Measurements from ENCODE around the gene MKRN1. TPM values are rescaled to one million over a fixed set of nuclear protein-coding genes. Genes with fewer than 3 reads are reported as not detected.

MKRN1 gene
- total RNA-seq (ENCODE audit: unreplicated experiment), result 138 TPM
- long read RNA-seq, transcript MKRN1-202 (5 exons, 1,601 nt), result minor isoform, 12 of 55 reads
- long read RNA-seq, transcript MKRN1-201 (8 exons, 3,151 nt), result major isoform, 33 of 55 reads
- long read RNA-seq, partial matches to known transcripts, result 4 of 55 reads
- long read RNA-seq, other reads (novel, unspliced or antisense), result 6 of 55 reads

GRCh38 chr7:140479062-140479738 is at the start of gene MKRN1:
Gene MKRN1, minus strand, starts transcription at chr7:140479505. Its CDS starts 161 bp downstream, at chr7:140479344.
- peak; percentile 93 for DNase-seq
- no peaks in the 10 kb centered on the region for H3K36me3 Mint-ChIP-seq (ENCODE audit: unreplicated experiment)
- peak within 1 kb of the TSS; percentile 95 for H3K27ac Mint-ChIP-seq (ENCODE audit: unreplicated experiment)
- H3K4me3 Mint-ChIP-seq (ENCODE audit: unreplicated experiment), result peak within 1 kb of the TSS; percentile 95
- no peak for TF ChIP-seq CTCF (IDR thresholded peaks at IDR 0.05; ENCODE audit: partially characterized antibody, unreplicated experiment)
- H3K4me1 Mint-ChIP-seq (ENCODE audit: low read depth, unreplicated experiment), result peaks cover 6% of the 10 kb centered on the region
- peaks cover 11% of the 10 kb centered on the region for H3K9me3 Mint-ChIP-seq (ENCODE audit: unreplicated experiment)
- peaks cover 12% of the 10 kb centered on the region for H3K27me3 Mint-ChIP-seq (ENCODE audit: unreplicated experiment)

GRCh38 chr7:140526787-140527664 is 47.7 kb upstream of the MKRN1 start:
- peaks cover 4% of the 10 kb centered on the region for H3K27me3 Mint-ChIP-seq (ENCODE audit: unreplicated experiment)
- H3K27ac Mint-ChIP-seq (ENCODE audit: unreplicated experiment), result peak overlapping the region; percentile 14
- H3K4me3 Mint-ChIP-seq (ENCODE audit: unreplicated experiment), result no peak overlapping the region
- DNase-seq, result no peak
- no peaks in the 10 kb centered on the region for H3K9me3 Mint-ChIP-seq (ENCODE audit: unreplicated experiment)
- TF ChIP-seq CTCF (IDR thresholded peaks at IDR 0.05; ENCODE audit: partially characterized antibody, unreplicated experiment), result no peak
- peaks cover 2% of the 10 kb centered on the region for H3K4me1 Mint-ChIP-seq (ENCODE audit: low read depth, unreplicated experiment)
- H3K36me3 Mint-ChIP-seq (ENCODE audit: unreplicated experiment), result no peaks in the 10 kb centered on the region

- Mint-ChIP-seq H3K4me1 (ENCODE audit: low read depth, unreplicated experiment) (peaks cover 2% of the 10 kb centered on the region), H3K27ac (ENCODE audit: unreplicated experiment) (no peak overlapping the region), H3K27me3 (ENCODE audit: unreplicated experiment) (peaks cover 4% of the 10 kb centered on the region), H3K4me3 (ENCODE audit: unreplicated experiment) (no peak overlapping the region), H3K9me3 (ENCODE audit: unreplicated experiment) (no peaks in the 10 kb centered on the region), H3K36me3 (ENCODE audit: unreplicated experiment) (no peaks in the 10 kb centered on the region)
- no peak for DNase-seq
- no peak for TF ChIP-seq CTCF (IDR thresholded peaks at IDR 0.05; ENCODE audit: partially characterized antibody, unreplicated experiment)
Measured at GRCh38 chr7:140526214-140526613, 46.9 kb upstream of the MKRN1 start.

GRCh38 chr7:140525743-140526142 is 46.4 kb upstream of the MKRN1 start:
- H3K9me3 Mint-ChIP-seq (ENCODE audit: unreplicated experiment), result no peaks in the 10 kb centered on the region
- H3K27me3 Mint-ChIP-seq (ENCODE audit: unreplicated experiment), result peaks cover 4% of the 10 kb centered on the region
- H3K4me3 Mint-ChIP-seq (ENCODE audit: unreplicated experiment), result no peak overlapping the region
- no peak for DNase-seq
- no peaks in the 10 kb centered on the region for H3K36me3 Mint-ChIP-seq (ENCODE audit: unreplicated experiment)
- H3K4me1 Mint-ChIP-seq (ENCODE audit: low read depth, unreplicated experiment), result peaks cover 2% of the 10 kb centered on the region
- H3K27ac Mint-ChIP-seq (ENCODE audit: unreplicated experiment), result no peak overlapping the region
- no peak for TF ChIP-seq CTCF (IDR thresholded peaks at IDR 0.05; ENCODE audit: partially characterized antibody, unreplicated experiment)

Data from glutamatergic neuron (in vitro differentiated cells).